Esophagus muscularis mucosa (tissue), 4 donors: ENCODE results near the gene EFNB1. TPM values are rescaled to one million over a fixed set of nuclear protein-coding genes. Genes with fewer than 3 reads are reported as not detected.

Source experiments
- DNase-seq: peaks from one replicate; pipeline ENCODE4 v3.0.0-alpha.2; 2017; ENCODE audit errors: extremely low spot score
- H3K27ac ChIP-seq, 4 donors: fragments of 200-600 bp; sonication (generic); replicated peaks in 1 of 4; 1 replicate in 3 of 4; 2 replicates in 1 of 4; pipeline ENCODE4 v1.5.1; 2016 to 2019; ENCODE audit warnings: mild to moderate bottlenecking in 1 of 4
- H3K27me3 ChIP-seq, 4 donors: fragments of 200-600 bp; sonication (generic); one replicate each; pipeline versions ENCODE4 v1.5.1 to v1.6.0; 2016 to 2019
- H3K36me3 ChIP-seq, 4 donors: fragments of 200-600 bp; sonication (generic); one replicate each; pipeline ENCODE4 v1.5.1; 2016 to 2019
- H3K4me1 ChIP-seq, 4 donors: fragments of 200-600 bp; sonication (generic); one replicate each; pipeline ENCODE4 v1.5.1; 2016 to 2019
- H3K4me3 ChIP-seq, 4 donors: fragments of 200-600 bp; sonication (generic); 1 replicate in 2 of 4; 2 replicates in 2 of 4; pipeline ENCODE4 v1.5.1; 2016 to 2019; ENCODE audit warnings: mild to moderate bottlenecking in 4 of 4, moderate library complexity in 1 of 4
- H3K9me3 ChIP-seq, 4 donors: fragments of 200-600 bp; sonication (generic); 1 replicate in 3 of 4; 2 replicates in 1 of 4; pipeline ENCODE4 v1.5.1; 2016 to 2019
- EP300 ChIP-seq: sonication (generic); formaldehyde crosslinking; IDR thresholded peaks from one replicate; pipeline ENCODE4 v1.6.1; 2017; ENCODE audit warnings: antibody characterized with exemption
- POLR2A ChIP-seq: fragments of 450-650 bp; IDR thresholded peaks from one replicate; pipeline ENCODE4 v1.6.1; 2017; ENCODE audit warnings: antibody characterized with exemption, moderate library complexity, mild to moderate bottlenecking, low read depth
- POLR2AphosphoS5 ChIP-seq, 2 donors: sonication (generic); formaldehyde crosslinking; IDR thresholded peaks; one replicate each; pipeline ENCODE4 v1.6.1; 2017; ENCODE audit warnings: antibody characterized with exemption in 2 of 2
- WGBS: methylation state at CpG from one replicate; pipeline ENCODE4 v1.1.5; 2018; 5-methylcytosine and 5-hydroxymethylcytosine counted together
- intact Hi-C: fragments of 100-400 bp; cut with DNase I; formaldehyde crosslinking; loops from one replicate; pipeline ENCODE4 v1.15.1; 2023
- total RNA-seq, 4 donors: library from RNA; depleted of rRNA; stranded (reverse); fragments of >200 nt; gene quantifications; one replicate each; pipeline versions ENCODE4 v1.1.0 to v1.2.1, GENCODE V29; 2016
- TF ChIP-seq, protein P1 (sequence below), 3 experiments: fragments of 200-600 bp in 2 of 3; fragments of 450-650 bp in 1 of 3; sonication (generic) in 2 of 3; IDR thresholded peaks; one replicate each; pipeline ENCODE4 v1.5.1; 2017 to 2019; ENCODE audit warnings: antibody characterized with exemption in 3 of 3, mild to moderate bottlenecking in 2 of 3, moderate library complexity in 1 of 3

The EFNB1 gene
- total RNA-seq, 4 donors from 2014 or later, result 16.2 to 37.3 (median 23.9) TPM

DNA sequence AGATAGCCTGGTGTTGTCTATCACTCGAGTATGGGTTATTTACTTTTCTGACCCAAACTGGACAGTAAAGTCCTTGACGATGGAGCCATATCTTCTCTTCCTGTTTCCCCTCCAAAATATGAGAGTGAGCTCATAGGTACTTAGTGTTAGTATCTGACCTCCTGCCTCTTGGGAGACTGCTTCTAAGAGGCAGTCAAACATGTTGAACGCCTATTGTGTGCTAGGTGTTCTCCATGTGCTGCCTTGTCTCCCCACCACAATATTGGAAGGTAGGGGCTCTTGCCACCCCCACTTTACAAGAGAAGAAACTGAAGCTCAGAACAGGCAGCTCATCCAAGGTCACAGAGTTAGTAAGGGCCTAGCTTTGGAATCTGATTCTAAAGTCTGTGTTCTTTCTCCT lies 8.3 kb downstream of the EFNB1 start:
- DNase-seq, result no peak
- Histone ChIP-seq H3K4me3 (no peak overlapping the region), H3K27ac (no peak overlapping the region), H3K9me3 (no peaks in the 10 kb centered on the region), H3K27me3 (no peaks in the 10 kb centered on the region), H3K36me3 (peaks cover 5 to 38% (median 26%) of the 10 kb centered on the region in 4 donors), H3K4me1 (peaks cover 8 to 37% (median 26%) of the 10 kb centered on the region in 4 donors)
- WGBS, result 50% methylated on average over 3 of the region's 3 CpGs
- no peak for TF ChIP-seq EP300
- no peak for TF ChIP-seq POLR2A
- TF ChIP-seq, protein P1, sequence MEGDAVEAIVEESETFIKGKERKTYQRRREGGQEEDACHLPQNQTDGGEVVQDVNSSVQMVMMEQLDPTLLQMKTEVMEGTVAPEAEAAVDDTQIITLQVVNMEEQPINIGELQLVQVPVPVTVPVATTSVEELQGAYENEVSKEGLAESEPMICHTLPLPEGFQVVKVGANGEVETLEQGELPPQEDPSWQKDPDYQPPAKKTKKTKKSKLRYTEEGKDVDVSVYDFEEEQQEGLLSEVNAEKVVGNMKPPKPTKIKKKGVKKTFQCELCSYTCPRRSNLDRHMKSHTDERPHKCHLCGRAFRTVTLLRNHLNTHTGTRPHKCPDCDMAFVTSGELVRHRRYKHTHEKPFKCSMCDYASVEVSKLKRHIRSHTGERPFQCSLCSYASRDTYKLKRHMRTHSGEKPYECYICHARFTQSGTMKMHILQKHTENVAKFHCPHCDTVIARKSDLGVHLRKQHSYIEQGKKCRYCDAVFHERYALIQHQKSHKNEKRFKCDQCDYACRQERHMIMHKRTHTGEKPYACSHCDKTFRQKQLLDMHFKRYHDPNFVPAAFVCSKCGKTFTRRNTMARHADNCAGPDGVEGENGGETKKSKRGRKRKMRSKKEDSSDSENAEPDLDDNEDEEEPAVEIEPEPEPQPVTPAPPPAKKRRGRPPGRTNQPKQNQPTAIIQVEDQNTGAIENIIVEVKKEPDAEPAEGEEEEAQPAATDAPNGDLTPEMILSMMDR (IDR thresholded peaks at IDR 0.05), result no peak
- intact Hi-C loops, result no loop called here

DNA sequence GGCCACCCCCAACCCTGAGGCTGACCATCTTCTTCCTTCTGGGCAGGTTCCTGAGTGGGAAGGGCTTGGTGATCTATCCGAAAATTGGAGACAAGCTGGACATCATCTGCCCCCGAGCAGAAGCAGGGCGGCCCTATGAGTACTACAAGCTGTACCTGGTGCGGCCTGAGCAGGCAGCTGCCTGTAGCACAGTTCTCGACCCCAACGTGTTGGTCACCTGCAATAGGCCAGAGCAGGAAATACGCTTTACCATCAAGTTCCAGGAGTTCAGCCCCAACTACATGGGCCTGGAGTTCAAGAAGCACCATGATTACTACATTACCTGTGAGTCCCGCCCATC lies 9.7 kb downstream of the EFNB1 start:
- Histone ChIP-seq H3K4me1 (peaks cover 8 to 23% (median 13%) of the 10 kb centered on the region in 4 donors), H3K27me3 (no peaks in the 10 kb centered on the region), H3K9me3 (no peaks in the 10 kb centered on the region), H3K27ac (no peak overlapping the region), H3K36me3 (peaks cover 5 to 38% (median 31%) of the 10 kb centered on the region in 4 donors), H3K4me3 (no peak overlapping the region)
- no peak for DNase-seq
- TF ChIP-seq EP300, result no peak
- no peak for TF ChIP-seq POLR2A
- TF ChIP-seq, protein P1 (IDR thresholded peaks at IDR 0.05), result no peak
- TF ChIP-seq POLR2AphosphoS5 (IDR thresholded peaks at IDR 0.05), result no peak
- WGBS, result 84% methylated on average over 6 of the region's 8 CpGs
- intact Hi-C loops, result no loop called here

DNA sequence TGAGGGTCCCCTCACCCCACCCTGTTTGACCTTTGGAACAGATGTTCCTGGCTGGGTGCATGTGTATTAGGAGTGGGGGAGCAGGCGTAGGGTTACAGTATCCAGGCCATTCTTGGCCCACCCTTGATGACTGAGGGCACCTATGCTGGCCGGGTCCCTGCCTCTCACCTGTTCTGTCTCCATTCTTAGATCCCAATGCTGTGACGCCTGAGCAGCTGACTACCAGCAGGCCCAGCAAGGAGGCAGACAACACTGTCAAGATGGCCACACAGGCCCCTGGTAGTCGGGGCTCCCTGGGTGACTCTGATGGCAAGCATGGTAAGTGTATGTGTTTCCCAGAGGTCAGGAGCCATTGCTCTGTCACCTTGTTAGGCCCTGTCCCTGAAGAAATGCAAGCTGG lies 10.9 kb downstream of the EFNB1 start:
- Histone ChIP-seq H3K4me1 (peaks cover 0 to 11% (median 2%) of the 10 kb centered on the region in 4 donors), H3K9me3 (no peaks in the 10 kb centered on the region), H3K27me3 (no peaks in the 10 kb centered on the region), H3K4me3 (no peak overlapping the region), H3K27ac (no peak overlapping the region), H3K36me3 (peaks cover 5 to 48% (median 31%) of the 10 kb centered on the region in 4 donors)
- DNase-seq, result no peak
- intact Hi-C loops, result no loop called here
- WGBS, result no CpG with 5 or more reads among the region's 4 CpGs
- no peak for TF ChIP-seq EP300
- no peak for TF ChIP-seq POLR2A
- TF ChIP-seq, protein P1 (IDR thresholded peaks at IDR 0.05), result no peak
- no peak for TF ChIP-seq POLR2AphosphoS5 (IDR thresholded peaks at IDR 0.05)

DNA sequence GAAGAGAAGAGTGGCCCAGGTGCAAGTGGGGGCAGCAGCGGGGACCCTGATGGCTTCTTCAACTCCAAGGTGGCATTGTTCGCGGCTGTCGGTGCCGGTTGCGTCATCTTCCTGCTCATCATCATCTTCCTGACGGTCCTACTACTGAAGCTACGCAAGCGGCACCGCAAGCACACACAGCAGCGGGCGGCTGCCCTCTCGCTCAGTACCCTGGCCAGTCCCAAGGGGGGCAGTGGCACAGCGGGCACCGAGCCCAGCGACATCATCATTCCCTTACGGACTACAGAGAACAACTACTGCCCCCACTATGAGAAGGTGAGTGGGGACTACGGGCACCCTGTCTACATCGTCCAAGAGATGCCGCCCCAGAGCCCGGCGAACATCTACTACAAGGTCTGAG lies 11.4 kb downstream of the EFNB1 start:
- H3K27ac ChIP-seq, result no peak overlapping the region
- TF ChIP-seq, protein P1 (IDR thresholded peaks at IDR 0.05), result no peak
- TF ChIP-seq POLR2AphosphoS5 (IDR thresholded peaks at IDR 0.05) (no peak), EP300 (no peak), POLR2A (no peak)

More for the DNA sequence above, 11.4 kb downstream of the EFNB1 start:
- Histone ChIP-seq H3K4me1 (peaks cover 0 to 6% (median 2%) of the 10 kb centered on the region in 4 donors), H3K9me3 (no peaks in the 10 kb centered on the region), H3K36me3 (peaks cover 5 to 48% (median 31%) of the 10 kb centered on the region in 4 donors), H3K27me3 (no peaks in the 10 kb centered on the region), H3K4me3 (no peak overlapping the region)
- DNase-seq, result no peak
- 89% methylated on average over 16 of the region's 22 CpGs for WGBS
- intact Hi-C loops, result no loop called here
